Liver (tissue), 9 donors: ENCODE measurements around the gene LACC1. TPM values are rescaled to one million over a fixed set of nuclear protein-coding genes. Genes with fewer than 3 reads are reported as not detected.

Source experiments
- DNase-seq: peaks from one replicate; pipeline ENCODE4 v3.0.0-alpha.2; 2017; ENCODE audit warnings: low spot score
- H3K27ac ChIP-seq, 2 donors: one replicate each; pipeline ENCODE4 v1.7.0; 2013; ENCODE audit warnings: inconsistent platforms in 2 of 2, low read length in 2 of 2, control low read depth in 1 of 2, low read depth in 1 of 2, mild to moderate bottlenecking in 1 of 2
- H3K27me3 ChIP-seq, 4 donors: one replicate each; pipeline versions ENCODE4 v1.6.1 to v1.7.0; 2013; ENCODE audit warnings: low read length in 3 of 4, inconsistent platforms in 1 of 4, mild to moderate bottlenecking in 1 of 4, moderate library complexity in 1 of 4; ENCODE audit not compliant: control insufficient read depth in 4 of 4, insufficient read depth in 4 of 4
- H3K36me3 ChIP-seq, 4 donors: one replicate each; pipeline versions ENCODE4 v1.6.1 to v1.7.0; 2013; ENCODE audit warnings: low read length in 3 of 4, mild to moderate bottlenecking in 3 of 4, low read depth in 1 of 4, moderate library complexity in 1 of 4; ENCODE audit not compliant: control insufficient read depth in 4 of 4, insufficient read depth in 3 of 4
- H3K4me1 ChIP-seq, 4 donors: one replicate each; pipeline versions ENCODE4 v1.6.1 to v1.7.0; 2013; ENCODE audit warnings: low read length in 3 of 4, mild to moderate bottlenecking in 3 of 4, moderate library complexity in 1 of 4; ENCODE audit not compliant: control insufficient read depth in 4 of 4, insufficient read depth in 4 of 4
- H3K4me3 ChIP-seq, 3 donors: one replicate each; pipeline versions ENCODE4 v1.6.1 to v1.7.0; 2013; ENCODE audit warnings: low read length in 3 of 3, control low read depth in 1 of 3, low read depth in 1 of 3, mild to moderate bottlenecking in 1 of 3
- H3K9ac ChIP-seq, 2 donors: one replicate each; pipeline ENCODE4 v1.7.0; 2013; ENCODE audit warnings: low read length in 2 of 2, mild to moderate bottlenecking in 2 of 2, moderate library complexity in 2 of 2, control low read depth in 1 of 2, low read depth in 1 of 2
- H3K9me3 ChIP-seq, 4 donors: one replicate each; pipeline versions ENCODE4 v1.6.1 to v1.7.0; 2013; ENCODE audit warnings: low read length in 3 of 4; ENCODE audit not compliant: control insufficient read depth in 4 of 4
- FOXA1 ChIP-seq: IDR thresholded peaks from 2 replicates; pipeline ENCODE4 v1.6.1; 2016; ENCODE audit warnings: antibody characterized with exemption
- FOXA2 ChIP-seq: IDR thresholded peaks from 2 replicates; pipeline ENCODE4 v1.6.1; 2016; ENCODE audit warnings: antibody characterized with exemption
- HNF4A ChIP-seq, 2 donors: conservative IDR thresholded peaks; 2 replicates each; pipeline ENCODE4 v1.6.1; 2016; ENCODE audit warnings: antibody characterized with exemption in 2 of 2, mild to moderate bottlenecking in 2 of 2
- HNF4G ChIP-seq: IDR thresholded peaks from 2 replicates; pipeline ENCODE4 v1.6.1; 2016; ENCODE audit warnings: antibody characterized with exemption
- JUND ChIP-seq, 2 donors: IDR thresholded peaks; 2 replicates each; pipeline ENCODE4 v1.6.1; 2016; ENCODE audit warnings: antibody characterized with exemption in 2 of 2
- MAX ChIP-seq: IDR thresholded peaks from 2 replicates; pipeline ENCODE4 v1.6.1; 2016; ENCODE audit warnings: antibody characterized with exemption
- RAD21 ChIP-seq, 2 donors: IDR thresholded peaks; 2 replicates each; pipeline ENCODE4 v1.6.1; 2016; ENCODE audit warnings: antibody characterized with exemption in 2 of 2, mild to moderate bottlenecking in 2 of 2
- RXRA ChIP-seq, 2 donors: IDR thresholded peaks; 2 replicates each; pipeline ENCODE4 v1.6.1; 2017 to 2018; ENCODE audit warnings: antibody characterized with exemption in 2 of 2, mild to moderate bottlenecking in 1 of 2
- SP1 ChIP-seq: IDR thresholded peaks from 2 replicates; pipeline ENCODE4 v1.6.1; 2018; ENCODE audit warnings: antibody characterized with exemption, mild to moderate bottlenecking
- TAF1 ChIP-seq: conservative IDR thresholded peaks from 2 replicates; pipeline ENCODE4 v1.6.1; 2016; ENCODE audit warnings: antibody characterized with exemption, mild to moderate bottlenecking
- YY1 ChIP-seq: IDR thresholded peaks from 2 replicates; pipeline ENCODE4 v1.6.1; 2016; ENCODE audit warnings: antibody characterized with exemption, mild to moderate bottlenecking
- WGBS: extraction: QIAGEN DNeasy Blood & Tissue Kit; methylation state at CpG from one replicate; pipeline ENCODE4 v1.1.7; 2013; 5-methylcytosine and 5-hydroxymethylcytosine counted together
- polyA plus RNA-seq, 2 donors: library from polyadenylated mRNA; stranded (reverse) in 1 of 2; unstranded in 1 of 2; fragments of 200-250 nt in 1 of 2; fragments of >200 nt in 1 of 2; fragmentation: Nextera tagmentation in 1 of 2; extraction: Ambion mirVana in 1 of 2; gene quantifications; one replicate each; pipeline versions ENCODE4 v1.2.1 to v1.2.3, GENCODE V29; 2013 to 2015
- total RNA-seq, 2 donors: library from RNA; depleted of rRNA; stranded (reverse); fragments of >200 nt; gene quantifications; one replicate each; pipeline ENCODE4 v1.2.3, GENCODE V29; 2014
- TF ChIP-seq, protein P1 (sequence below): fragments of 150-350 bp; IDR thresholded peaks from 2 replicates; pipeline ENCODE4 v1.5.1; 2017; ENCODE audit warnings: improper control_type of control experiment, low read depth, low read length; ENCODE audit not compliant: missing input control
- TF ChIP-seq, protein P2 (sequence below): IDR thresholded peaks from 2 replicates; pipeline ENCODE4 v1.6.1; 2016; ENCODE audit warnings: antibody characterized with exemption
- TF ChIP-seq, protein P3 (sequence below): IDR thresholded peaks from 2 replicates; pipeline ENCODE4 v1.6.1; 2016; ENCODE audit warnings: antibody characterized with exemption, mild to moderate bottlenecking
- donor health status: healthy.
- donor health status: healthy.
- donor health status: healthy.
- donor health status: healthy.
- donor health status: healthy.

The LACC1 gene
- total and polyA plus RNA-seq, 4 donors: 2.2 to 4.4 (median 2.5) TPM

GRCh38 chr13:43908156-43909126, 28.7 kb downstream of the LACC1 start:
- TF ChIP-seq TAF1 (no peak), RAD21 (IDR thresholded peaks at IDR 0.05) (peak; percentile 76 to 80), RXRA (IDR thresholded peaks at IDR 0.05) (peak; percentile 13 to 27), FOXA1 (no peak), HNF4A (conservative IDR thresholded peaks at IDR 0.05) (peak; percentile 45 to 48)
- TF ChIP-seq, protein P1, sequence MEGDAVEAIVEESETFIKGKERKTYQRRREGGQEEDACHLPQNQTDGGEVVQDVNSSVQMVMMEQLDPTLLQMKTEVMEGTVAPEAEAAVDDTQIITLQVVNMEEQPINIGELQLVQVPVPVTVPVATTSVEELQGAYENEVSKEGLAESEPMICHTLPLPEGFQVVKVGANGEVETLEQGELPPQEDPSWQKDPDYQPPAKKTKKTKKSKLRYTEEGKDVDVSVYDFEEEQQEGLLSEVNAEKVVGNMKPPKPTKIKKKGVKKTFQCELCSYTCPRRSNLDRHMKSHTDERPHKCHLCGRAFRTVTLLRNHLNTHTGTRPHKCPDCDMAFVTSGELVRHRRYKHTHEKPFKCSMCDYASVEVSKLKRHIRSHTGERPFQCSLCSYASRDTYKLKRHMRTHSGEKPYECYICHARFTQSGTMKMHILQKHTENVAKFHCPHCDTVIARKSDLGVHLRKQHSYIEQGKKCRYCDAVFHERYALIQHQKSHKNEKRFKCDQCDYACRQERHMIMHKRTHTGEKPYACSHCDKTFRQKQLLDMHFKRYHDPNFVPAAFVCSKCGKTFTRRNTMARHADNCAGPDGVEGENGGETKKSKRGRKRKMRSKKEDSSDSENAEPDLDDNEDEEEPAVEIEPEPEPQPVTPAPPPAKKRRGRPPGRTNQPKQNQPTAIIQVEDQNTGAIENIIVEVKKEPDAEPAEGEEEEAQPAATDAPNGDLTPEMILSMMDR: peak; percentile 41
- Histone ChIP-seq H3K9ac (peak overlapping the region in 1 of 2 donors; percentile 4), H3K36me3 (no peaks in the 10 kb centered on the region), H3K9me3 (no peaks in the 10 kb centered on the region), H3K27me3 (no peaks in the 10 kb centered on the region), H3K4me3 (no peak overlapping the region), H3K4me1 (peaks cover 0 to 5% (median 0%) of the 10 kb centered on the region in 4 donors), H3K27ac (no peak overlapping the region)
- DNase-seq: no peak
- WGBS: 21% methylated on average over 2 of the region's 2 CpGs

- Histone ChIP-seq H3K4me1 (peaks cover 0 to 5% (median 0%) of the 10 kb centered on the region in 4 donors), H3K4me3 (no peak overlapping the region), H3K27ac (no peak overlapping the region), H3K27me3 (no peaks in the 10 kb centered on the region), H3K9ac (no peak overlapping the region), H3K36me3 (no peaks in the 10 kb centered on the region), H3K9me3 (no peaks in the 10 kb centered on the region)
- DNase-seq: no peak
- TF ChIP-seq JUND (IDR thresholded peaks at IDR 0.05) (no peak), FOXA2 (no peak), MAX (no peak), HNF4A (conservative IDR thresholded peaks at IDR 0.05) (no peak), RXRA (IDR thresholded peaks at IDR 0.05) (no peak), HNF4G (no peak), TAF1 (no peak), RAD21 (IDR thresholded peaks at IDR 0.05) (no peak), FOXA1 (no peak), SP1 (no peak)
- TF ChIP-seq, protein P2, sequence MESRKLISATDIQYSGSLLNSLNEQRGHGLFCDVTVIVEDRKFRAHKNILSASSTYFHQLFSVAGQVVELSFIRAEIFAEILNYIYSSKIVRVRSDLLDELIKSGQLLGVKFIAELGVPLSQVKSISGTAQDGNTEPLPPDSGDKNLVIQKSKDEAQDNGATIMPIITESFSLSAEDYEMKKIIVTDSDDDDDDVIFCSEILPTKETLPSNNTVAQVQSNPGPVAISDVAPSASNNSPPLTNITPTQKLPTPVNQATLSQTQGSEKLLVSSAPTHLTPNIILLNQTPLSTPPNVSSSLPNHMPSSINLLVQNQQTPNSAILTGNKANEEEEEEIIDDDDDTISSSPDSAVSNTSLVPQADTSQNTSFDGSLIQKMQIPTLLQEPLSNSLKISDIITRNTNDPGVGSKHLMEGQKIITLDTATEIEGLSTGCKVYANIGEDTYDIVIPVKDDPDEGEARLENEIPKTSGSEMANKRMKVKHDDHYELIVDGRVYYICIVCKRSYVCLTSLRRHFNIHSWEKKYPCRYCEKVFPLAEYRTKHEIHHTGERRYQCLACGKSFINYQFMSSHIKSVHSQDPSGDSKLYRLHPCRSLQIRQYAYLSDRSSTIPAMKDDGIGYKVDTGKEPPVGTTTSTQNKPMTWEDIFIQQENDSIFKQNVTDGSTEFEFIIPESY: no peak
These were observed 31.2 kb downstream of the LACC1 start for GRCh38 chr13:43910856-43911255.

GRCh38 chr13:43911278-43911677, 31.6 kb downstream of the LACC1 start:
- Histone ChIP-seq H3K27me3 (no peaks in the 10 kb centered on the region), H3K36me3 (no peaks in the 10 kb centered on the region), H3K4me3 (no peak overlapping the region), H3K9me3 (no peaks in the 10 kb centered on the region), H3K4me1 (peaks cover 0 to 5% (median 0%) of the 10 kb centered on the region in 4 donors), H3K27ac (no peak overlapping the region), H3K9ac (no peak overlapping the region)
- no peak for DNase-seq
- 50% methylated on average over 2 of the region's 2 CpGs for WGBS
- TF ChIP-seq HNF4A (conservative IDR thresholded peaks at IDR 0.05) (no peak), YY1 (no peak), RAD21 (IDR thresholded peaks at IDR 0.05) (no peak)
- TF ChIP-seq, protein P3, sequence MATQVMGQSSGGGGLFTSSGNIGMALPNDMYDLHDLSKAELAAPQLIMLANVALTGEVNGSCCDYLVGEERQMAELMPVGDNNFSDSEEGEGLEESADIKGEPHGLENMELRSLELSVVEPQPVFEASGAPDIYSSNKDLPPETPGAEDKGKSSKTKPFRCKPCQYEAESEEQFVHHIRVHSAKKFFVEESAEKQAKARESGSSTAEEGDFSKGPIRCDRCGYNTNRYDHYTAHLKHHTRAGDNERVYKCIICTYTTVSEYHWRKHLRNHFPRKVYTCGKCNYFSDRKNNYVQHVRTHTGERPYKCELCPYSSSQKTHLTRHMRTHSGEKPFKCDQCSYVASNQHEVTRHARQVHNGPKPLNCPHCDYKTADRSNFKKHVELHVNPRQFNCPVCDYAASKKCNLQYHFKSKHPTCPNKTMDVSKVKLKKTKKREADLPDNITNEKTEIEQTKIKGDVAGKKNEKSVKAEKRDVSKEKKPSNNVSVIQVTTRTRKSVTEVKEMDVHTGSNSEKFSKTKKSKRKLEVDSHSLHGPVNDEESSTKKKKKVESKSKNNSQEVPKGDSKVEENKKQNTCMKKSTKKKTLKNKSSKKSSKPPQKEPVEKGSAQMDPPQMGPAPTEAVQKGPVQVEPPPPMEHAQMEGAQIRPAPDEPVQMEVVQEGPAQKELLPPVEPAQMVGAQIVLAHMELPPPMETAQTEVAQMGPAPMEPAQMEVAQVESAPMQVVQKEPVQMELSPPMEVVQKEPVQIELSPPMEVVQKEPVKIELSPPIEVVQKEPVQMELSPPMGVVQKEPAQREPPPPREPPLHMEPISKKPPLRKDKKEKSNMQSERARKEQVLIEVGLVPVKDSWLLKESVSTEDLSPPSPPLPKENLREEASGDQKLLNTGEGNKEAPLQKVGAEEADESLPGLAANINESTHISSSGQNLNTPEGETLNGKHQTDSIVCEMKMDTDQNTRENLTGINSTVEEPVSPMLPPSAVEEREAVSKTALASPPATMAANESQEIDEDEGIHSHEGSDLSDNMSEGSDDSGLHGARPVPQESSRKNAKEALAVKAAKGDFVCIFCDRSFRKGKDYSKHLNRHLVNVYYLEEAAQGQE: no peak
